Activated T-cell treated with anti-CD3 and anti-CD28 coated beads for 4 hours (primary cell): ENCODE results near the gene LGALS4.
"Not testable (repeated sequence)": the region's sequence is repeated elsewhere in the genome, so short reads cannot be mapped to it uniquely, and the experiment has no call there.

Experiments used
- DNase-seq: peaks from one replicate; pipeline ENCODE4 v3.0.0-alpha.2; 2020

LGALS4 gene

GRCh38 chr19:38817081-38817480 is 4.3 kb upstream of the LGALS4 start:
- DNase-seq: no peak

GRCh38 chr19:38816131-38816750 is 3.5 kb upstream of the LGALS4 start:
- no peak for DNase-seq

DNA sequence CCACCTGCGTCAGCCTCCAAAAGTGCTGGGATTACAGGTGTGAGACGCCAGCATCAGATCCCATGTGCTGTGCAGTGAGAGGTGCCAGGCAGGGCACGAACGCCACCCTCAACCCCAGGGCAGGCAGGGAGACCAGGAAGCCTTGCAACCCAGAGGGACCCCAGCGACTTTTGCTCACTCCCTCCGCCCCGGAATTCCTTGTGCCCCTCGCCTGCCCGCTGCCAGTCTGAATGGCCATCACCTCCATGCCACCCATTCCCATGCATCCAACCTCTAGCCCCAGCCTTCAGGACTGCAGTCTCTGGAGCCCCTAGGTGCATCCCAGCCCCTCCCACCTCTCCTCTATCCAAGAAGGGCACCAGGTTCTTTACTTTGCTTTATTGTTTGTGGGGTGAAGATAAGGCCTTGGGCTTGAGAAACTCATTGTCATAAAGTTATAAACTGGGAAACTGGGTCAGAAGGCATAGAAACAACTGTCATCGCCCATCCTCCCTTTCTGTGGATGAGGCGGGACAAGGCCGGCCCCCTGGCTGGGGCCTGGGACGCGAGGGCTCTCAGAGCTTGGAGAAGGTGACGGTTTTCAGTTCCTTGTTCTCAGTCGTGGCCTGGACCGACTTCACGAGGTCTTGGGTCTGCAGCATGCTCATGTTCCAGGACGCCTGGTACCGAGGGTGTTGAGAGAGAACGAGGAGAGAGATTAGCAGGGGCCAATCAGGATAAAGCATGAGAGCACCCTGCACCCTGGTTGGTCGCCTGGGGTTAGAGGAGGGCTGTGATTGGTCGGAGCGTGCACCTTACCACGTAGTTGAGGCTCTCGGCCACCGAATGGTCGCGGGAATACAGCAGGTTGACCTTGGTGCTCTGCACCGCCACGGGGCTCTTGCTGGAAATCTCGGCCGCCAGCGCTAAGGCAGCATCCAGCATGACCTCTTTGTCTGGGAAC is 2.6 kb upstream of the LGALS4 start:
- no peak for DNase-seq

GRCh38 chr19:38813932-38814331 is 1.2 kb upstream of the LGALS4 start:
- DNase-seq: not testable (repeated sequence)

DNA sequence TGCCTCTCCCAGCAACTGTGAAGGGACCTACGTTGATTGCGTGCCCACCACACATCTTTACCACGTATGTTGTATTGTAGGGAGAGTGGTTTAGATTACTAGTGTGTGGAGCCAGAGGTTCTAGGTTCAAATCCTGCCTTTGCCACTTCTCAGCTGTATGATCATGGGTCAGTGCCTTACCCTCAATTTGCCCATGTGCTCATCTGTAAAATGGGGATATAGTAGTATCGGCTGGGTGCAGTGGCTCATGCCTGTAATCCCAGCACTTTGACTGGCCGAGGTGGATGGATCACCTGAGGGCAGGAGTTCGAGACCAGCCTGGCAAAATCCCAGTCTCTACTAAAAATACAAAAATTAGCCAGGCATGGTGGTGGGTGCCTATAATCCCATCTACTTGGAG is 578 bp upstream of the LGALS4 start:
- DNase-seq: no peak

- no peak for DNase-seq
Observed at GRCh38 chr19:38812009-38812840, 520 bp downstream of the LGALS4 start.

DNA sequence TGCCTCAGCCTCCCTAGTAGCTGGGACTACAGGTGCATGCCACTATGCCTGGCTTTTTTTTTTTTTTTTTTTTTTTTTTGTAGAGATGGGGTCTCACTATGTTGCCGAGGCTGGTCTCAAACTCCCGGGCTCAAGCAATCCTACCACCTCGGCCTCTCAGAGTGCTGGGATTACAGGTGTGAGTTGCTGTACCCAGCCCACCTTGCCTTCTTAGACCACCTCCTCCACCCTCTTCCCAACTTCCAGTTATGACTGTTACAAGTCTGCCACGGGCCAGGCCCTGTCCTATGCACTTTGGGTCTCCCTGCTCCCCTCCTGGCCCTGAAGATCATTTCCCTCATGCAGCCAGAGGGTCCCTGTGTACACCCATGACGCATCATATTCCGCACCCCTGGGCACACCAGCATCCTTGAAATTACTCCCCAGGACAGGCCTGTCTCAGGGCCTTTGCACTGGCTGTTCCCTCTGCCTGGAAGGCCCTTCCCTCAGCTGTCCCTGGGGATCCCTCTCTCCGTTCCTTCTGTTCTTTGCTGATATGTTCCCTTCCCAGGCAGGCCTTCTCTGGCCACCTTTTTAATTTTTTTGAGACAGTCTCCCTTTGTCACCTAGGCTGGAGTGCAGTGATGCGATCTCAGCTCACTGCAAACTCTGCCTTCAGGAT is 3.0 kb downstream of the LGALS4 start:
- DNase-seq: no peak

GRCh38 chr19:38808741-38809140 is 4.0 kb downstream of the LGALS4 start:
- no peak for DNase-seq

DNA sequence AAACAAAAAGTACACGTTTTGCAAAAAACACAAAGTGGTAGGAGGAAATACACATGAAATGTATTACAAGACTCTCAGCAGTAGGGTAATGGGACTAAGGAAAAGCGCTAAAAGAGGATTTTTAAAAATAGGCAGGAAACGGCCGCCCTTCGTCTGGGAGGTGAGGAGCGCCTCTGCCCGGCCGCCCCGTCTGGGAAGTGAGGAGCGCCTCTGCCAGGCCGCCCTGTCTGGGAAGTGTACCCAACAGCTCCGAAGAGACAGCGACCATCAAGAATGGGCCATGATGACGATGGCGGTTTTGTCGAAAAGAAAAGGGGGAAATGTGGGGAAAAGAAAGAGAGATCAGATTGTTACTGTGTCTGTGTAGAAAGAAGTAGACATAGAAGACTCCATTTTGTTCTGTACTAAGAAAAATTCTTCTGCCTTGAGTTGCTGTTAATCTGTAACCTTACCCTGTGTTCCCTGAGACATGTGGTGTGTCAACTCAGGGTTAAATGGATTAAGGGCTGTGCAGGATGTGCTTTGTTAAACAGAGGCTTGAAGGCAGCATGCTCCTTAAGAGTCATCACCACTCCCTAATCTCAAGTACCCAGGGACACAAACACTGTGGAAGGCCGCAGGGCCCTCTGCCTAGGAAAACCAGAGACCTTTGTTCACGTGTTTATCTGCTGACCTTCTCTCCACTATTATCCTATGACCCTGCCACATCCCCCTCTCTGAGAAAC is 5.2 kb downstream of the LGALS4 start:
- not testable (repeated sequence) for DNase-seq

- DNase-seq: no peak
Observed at GRCh38 chr19:38806371-38806770, 6.4 kb downstream of the LGALS4 start.

- no peak for DNase-seq
Observed at GRCh38 chr19:38805180-38805579, 7.6 kb downstream of the LGALS4 start.

DNA sequence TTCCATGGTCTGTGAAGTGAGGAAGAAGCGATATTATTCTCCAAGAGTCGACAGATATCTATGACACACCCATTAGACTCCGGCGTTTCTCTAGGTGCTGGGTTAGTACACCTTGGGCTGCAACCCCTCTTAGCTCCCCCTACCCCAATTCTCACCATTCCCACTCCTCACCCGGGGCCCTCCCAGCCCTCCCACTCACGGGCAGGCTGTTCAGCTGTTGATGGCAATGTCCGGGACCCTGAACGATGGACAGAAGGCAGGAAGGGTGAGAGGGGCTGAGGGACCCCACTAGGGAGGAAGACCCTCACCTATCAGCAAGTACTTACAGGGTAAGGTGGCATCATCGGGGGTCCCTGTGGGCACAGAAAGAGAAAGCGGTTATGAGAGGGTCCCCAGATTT is 9.2 kb downstream of the LGALS4 start:
- no peak for DNase-seq

DNA sequence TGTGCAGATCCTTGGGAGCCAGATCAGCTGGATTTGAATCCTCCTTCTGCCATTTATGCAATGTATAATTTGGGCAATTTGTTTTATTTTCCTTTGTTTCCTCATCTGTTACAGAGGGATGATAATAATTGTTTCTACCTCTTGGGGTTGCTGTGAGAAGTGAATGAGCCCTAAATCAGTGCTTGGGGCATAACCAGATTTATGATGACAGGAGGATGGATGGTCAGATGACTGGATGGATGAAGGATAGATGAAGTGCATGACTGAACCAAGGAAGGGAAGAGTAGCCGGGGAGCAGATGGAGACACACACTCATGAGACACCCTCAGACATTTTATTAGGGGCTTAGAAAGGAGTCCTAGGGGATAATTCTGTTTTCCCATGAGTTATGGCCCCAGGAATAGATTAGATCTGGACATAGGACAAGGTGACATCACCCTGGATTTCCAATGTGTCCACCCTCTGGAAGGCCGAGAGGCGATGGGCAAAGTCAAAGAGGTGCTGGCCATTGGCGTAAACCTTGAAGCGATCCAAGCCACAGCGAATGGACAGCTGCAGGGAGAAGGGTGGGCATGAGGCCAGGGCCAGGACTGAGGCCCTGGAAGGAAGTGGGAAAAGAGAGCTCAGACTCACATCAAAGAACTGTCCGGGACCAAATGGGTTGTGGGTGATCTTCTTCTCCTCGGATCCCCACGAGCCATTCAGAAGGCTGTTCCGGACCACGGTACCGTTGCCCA is 11.2 kb downstream of the LGALS4 start:
- DNase-seq: no peak

- no peak for DNase-seq
Observed at GRCh38 chr19:38800577-38801347, 12.0 kb downstream of the LGALS4 start.

DNA sequence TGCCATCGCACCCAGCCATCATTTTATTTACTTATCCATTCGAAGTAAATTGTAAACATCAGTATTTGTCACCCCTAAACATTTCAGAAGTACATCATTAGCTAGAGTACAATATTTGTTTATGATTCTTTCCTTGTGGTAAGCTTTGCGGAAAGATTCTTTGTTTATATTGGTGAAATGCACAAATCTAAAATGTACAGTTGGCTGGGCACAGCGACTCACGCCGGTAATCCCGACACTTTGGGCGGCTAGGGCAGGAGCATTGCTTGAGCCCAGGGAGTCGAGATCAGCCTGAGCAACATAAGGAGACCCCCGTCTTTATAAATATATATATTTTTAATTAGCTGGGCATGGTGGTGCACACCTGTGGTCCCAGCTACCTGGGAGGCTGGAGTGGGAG is 13.6 kb downstream of the LGALS4 start:
- DNase-seq: no peak

DNA sequence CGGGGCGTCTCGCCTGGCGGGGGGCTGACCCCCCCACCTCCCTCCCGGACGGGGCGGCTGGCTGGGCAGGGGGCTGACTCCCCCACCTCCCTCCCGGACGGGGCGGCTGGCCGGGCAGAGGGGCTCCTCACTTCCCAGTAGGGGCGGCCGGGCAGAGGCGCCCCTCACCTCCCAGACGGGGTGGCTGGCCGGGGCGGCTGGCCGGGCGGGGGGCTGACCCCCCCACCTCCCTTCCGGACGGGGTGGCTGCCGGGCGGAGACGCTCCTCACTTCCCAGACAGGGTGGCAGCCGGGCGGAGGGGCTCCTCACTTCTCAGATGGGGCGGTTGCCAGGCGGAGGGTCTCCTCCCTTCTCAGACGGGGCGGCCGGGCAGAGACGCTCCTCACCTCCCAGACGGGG is 15.0 kb downstream of the LGALS4 start:
- not testable (repeated sequence) for DNase-seq

- DNase-seq: no peak
Observed at GRCh38 chr19:38796154-38796553, 16.6 kb downstream of the LGALS4 start.

DNA sequence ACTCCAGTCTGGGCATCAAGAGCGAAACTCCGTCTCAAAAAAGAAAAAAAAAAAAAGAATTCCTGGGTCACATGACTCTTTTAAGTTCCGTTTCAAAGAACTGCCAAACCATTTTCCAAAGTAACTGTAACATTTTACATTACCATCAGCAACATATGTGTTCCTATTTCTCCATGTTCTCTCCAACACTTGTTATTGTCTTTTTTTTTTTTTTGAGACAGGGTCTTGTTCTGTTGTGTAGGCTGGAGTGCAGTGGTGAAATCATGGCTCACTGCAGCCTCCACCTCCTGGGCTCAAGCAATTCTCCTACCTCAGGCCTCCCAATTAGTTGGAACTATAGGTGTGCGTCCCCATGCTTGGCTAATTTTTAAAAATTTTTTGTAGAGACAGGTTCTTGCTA is 17.2 kb downstream of the LGALS4 start:
- no peak for DNase-seq

DNA sequence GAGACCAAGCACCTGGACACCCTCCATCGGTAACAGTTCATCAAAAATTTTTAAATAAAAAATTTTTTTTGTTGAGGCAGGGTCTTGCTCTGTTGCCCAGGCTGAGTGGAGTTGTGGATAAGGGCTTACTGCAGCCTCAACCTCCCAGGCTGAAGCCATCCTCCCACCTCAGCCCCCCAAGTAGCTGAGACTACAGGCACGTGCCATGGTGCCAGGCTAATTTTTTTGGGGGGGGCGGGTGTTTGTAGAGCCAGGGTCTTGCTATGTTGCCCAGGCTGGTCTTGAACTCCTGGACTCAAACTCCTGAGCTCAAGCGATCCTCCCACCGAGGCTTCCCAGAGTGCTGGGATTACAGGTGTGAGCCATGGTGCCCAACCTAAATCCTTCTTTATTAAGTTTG is 19.1 kb downstream of the LGALS4 start:
- DNase-seq: no peak

DNA sequence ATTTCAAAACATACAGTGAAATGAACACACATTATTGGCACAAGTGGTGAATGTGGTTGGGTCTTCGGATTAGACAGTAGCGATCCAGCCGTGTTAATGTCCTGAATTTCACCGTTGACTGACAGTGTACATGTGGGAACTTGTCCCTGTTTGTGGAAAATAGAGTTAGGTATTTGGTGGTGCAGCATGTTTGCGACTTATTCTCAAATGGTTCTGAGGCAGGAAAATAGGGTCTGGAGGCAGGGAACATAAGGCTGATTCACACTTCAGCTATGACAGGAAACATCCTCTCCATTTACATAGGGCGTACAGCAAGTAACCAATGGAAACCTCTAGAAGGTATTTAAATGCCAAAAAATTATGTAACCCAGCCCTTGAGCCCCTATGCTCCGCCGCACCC is 19.6 kb downstream of the LGALS4 start:
- DNase-seq: no peak
